Gastrocnemius medialis (tissue), 4 donors: Measurements from ENCODE around the gene LELP1. TPM values are rescaled to one million over a fixed set of nuclear protein-coding genes. Genes with fewer than 3 reads are reported as not detected.

ENCODE experiments used
- ATAC-seq, 2 donors: fragments of 150-250 bp; one replicate each; pipeline ENCODE4 v1.9.1; 2016
- DNase-seq, 2 donors: peaks; one replicate each; pipeline ENCODE4 v3.0.0-alpha.2; 2019
- H3K27ac ChIP-seq, 4 donors: fragments of 200-600 bp; sonication (generic); 1 replicate in 1 of 4; 2 replicates in 3 of 4; pipeline ENCODE4 v1.5.1; 2016 to 2018; ENCODE audit warnings: mild to moderate bottlenecking in 2 of 4, moderate library complexity in 1 of 4
- H3K27me3 ChIP-seq, 3 donors: fragments of 200-600 bp; sonication (generic) in 2 of 3; 1 replicate in 1 of 3; 2 replicates in 2 of 3; pipeline versions ENCODE4 v1.5.1 to v1.6.0; 2016 to 2019; ENCODE audit warnings: mild to moderate bottlenecking in 1 of 3, moderate library complexity in 1 of 3
- H3K36me3 ChIP-seq, 2 donors: fragments of 200-600 bp; sonication (generic) in 1 of 2; one replicate each; pipeline ENCODE4 v1.5.1; 2017 to 2018
- H3K4me1 ChIP-seq, 2 donors: fragments of 200-600 bp; sonication (generic) in 1 of 2; one replicate each; pipeline ENCODE4 v1.5.1; 2016 to 2017; ENCODE audit warnings: mild to moderate bottlenecking in 2 of 2
- H3K4me3 ChIP-seq, 4 donors: fragments of 200-600 bp; sonication (generic) in 3 of 4; 1 replicate in 1 of 4; 2 replicates in 3 of 4; pipeline ENCODE4 v1.5.1; 2016 to 2019; ENCODE audit warnings: mild to moderate bottlenecking in 2 of 4
- H3K9me3 ChIP-seq, 3 donors: fragments of 200-600 bp; sonication (generic) in 2 of 3; 1 replicate in 1 of 3; 2 replicates in 2 of 3; pipeline ENCODE4 v1.5.1; 2016 to 2019
- CTCF ChIP-seq, 5 experiments: fragments of 450-650 bp in 3 of 5; fragments of 200-600 bp in 2 of 5; sonication (generic) in 2 of 5; IDR thresholded peaks in 4 of 5; conservative IDR thresholded peaks in 1 of 5; 1 replicate in 4 of 5; 2 replicates in 1 of 5; pipeline ENCODE4 v1.5.1; 2016 to 2019; ENCODE audit warnings: antibody characterized with exemption in 5 of 5, mild to moderate bottlenecking in 3 of 5, moderate library complexity in 3 of 5
- POLR2A ChIP-seq, 2 donors: fragments of 450-650 bp; IDR thresholded peaks; one replicate each; pipeline ENCODE4 v1.6.1; 2017; ENCODE audit warnings: antibody characterized with exemption in 2 of 2, mild to moderate bottlenecking in 2 of 2, moderate library complexity in 2 of 2
- in situ Hi-C, 4 donors: fragments of 200-750 bp; cut with MboI; loops; one replicate each; pipeline versions ENCODE4 v1.15.0 to v1.8.0; 2017; ENCODE audit warnings: low sequenced_read_pairs in 4 of 4
- intact Hi-C: fragments of 100-400 bp; cut with DNase I; formaldehyde crosslinking; loops from one replicate; pipeline ENCODE4 v1.15.1; 2023; ENCODE audit warnings: low total_unique reads
- total RNA-seq, 4 donors: library from RNA; depleted of rRNA; stranded (reverse); fragments of >200 nt; gene quantifications; one replicate each; pipeline versions ENCODE4 v1.1.0 to v1.2.3, GENCODE V29; 2016

LELP1 gene
- total RNA-seq, 4 donors from 2014 or later: not detected

- intact Hi-C loops (no loop called here), in situ Hi-C loops (no loop called here)
- Histone ChIP-seq H3K4me3 (no peak overlapping the region), H3K27me3 (no peaks in the 10 kb centered on the region), H3K4me1 (no peaks in the 10 kb centered on the region), H3K27ac (no peak overlapping the region), H3K36me3 (no peaks in the 10 kb centered on the region), H3K9me3 (no peaks in the 10 kb centered on the region)
- no peak for ATAC-seq
- DNase-seq: no peak
- TF ChIP-seq POLR2A (IDR thresholded peaks at IDR 0.05) (no peak), CTCF (IDR thresholded peaks at IDR 0.05 in 4 of 5, conservative IDR thresholded peaks at IDR 0.05 in 1 of 5) (no peak)
Observed at GRCh38 chr1:153195216-153195615, 8.0 kb upstream of the LELP1 start.

DNA sequence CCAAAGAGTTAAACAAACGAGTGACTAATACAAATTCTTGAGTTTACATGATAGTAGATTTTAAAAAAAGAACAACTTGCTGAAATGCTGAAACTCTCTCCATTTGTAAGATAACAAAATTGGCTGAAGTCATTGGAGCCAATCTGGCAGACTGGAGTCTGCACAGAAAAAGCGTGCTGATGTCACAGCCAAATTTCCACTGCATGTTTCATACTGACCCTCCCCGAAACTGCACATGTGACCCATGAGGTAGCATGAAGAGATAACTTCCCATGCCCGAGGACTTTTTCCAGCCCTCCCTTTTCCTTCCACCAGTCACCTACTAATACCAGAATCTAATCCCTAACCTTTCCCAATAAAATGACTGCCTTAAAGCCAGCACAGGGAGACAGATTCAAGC is 1.2 kb upstream of the LELP1 start:
- intact Hi-C loops: no loop called here
- ATAC-seq (no peak), DNase-seq (no peak)
- Histone ChIP-seq H3K4me1 (no peaks in the 10 kb centered on the region), H3K4me3 (no peak overlapping the region), H3K27ac (no peak overlapping the region), H3K36me3 (no peaks in the 10 kb centered on the region), H3K27me3 (no peaks in the 10 kb centered on the region), H3K9me3 (no peaks in the 10 kb centered on the region)
- TF ChIP-seq POLR2A (IDR thresholded peaks at IDR 0.05) (no peak), CTCF (IDR thresholded peaks at IDR 0.05 in 4 of 5, conservative IDR thresholded peaks at IDR 0.05 in 1 of 5) (no peak)
- in situ Hi-C loops: no loop called here

- ATAC-seq (no peak), DNase-seq (no peak)
- H3K36me3 ChIP-seq: no peaks in the 10 kb centered on the region
- H3K4me1 ChIP-seq: no peaks in the 10 kb centered on the region
- H3K9me3 ChIP-seq: no peaks in the 10 kb centered on the region
- intact Hi-C loops (no loop called here), in situ Hi-C loops (no loop called here)
- no peaks in the 10 kb centered on the region for H3K27me3 ChIP-seq
- no peak overlapping the region for H3K4me3 ChIP-seq
- no peak for TF ChIP-seq POLR2A (IDR thresholded peaks at IDR 0.05)
- TF ChIP-seq CTCF (IDR thresholded peaks at IDR 0.05 in 4 of 5, conservative IDR thresholded peaks at IDR 0.05 in 1 of 5): no peak
- H3K27ac ChIP-seq: no peak overlapping the region
Observed at GRCh38 chr1:153206631-153207030, 3.4 kb downstream of the LELP1 start.

DNA sequence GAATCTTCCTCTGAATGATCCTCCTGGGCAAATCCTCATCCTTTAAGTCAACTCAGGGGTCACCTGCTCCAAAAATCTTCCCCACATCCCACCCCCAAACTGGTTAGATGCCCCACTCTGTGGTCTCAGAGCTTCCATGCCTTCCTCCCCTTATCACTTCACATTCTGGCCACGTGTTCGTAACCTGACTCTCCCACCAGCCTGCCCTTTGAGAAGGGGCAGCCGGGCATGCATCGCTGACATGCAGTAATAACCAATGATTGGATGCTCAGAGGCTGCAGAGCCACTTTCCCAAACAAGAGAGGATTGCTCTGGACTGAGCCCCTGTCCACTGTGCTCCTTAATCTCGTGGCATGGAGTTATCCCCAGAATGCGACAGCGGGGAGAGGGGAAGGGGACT is 7.0 kb downstream of the LELP1 start:
- Histone ChIP-seq H3K27me3 (no peaks in the 10 kb centered on the region), H3K4me1 (no peaks in the 10 kb centered on the region), H3K9me3 (no peaks in the 10 kb centered on the region), H3K4me3 (no peak overlapping the region), H3K27ac (no peak overlapping the region), H3K36me3 (no peaks in the 10 kb centered on the region)
- intact Hi-C loops (no loop called here), in situ Hi-C loops (no loop called here)
- no peak for DNase-seq
- ATAC-seq: no peak
- no peak for TF ChIP-seq CTCF (IDR thresholded peaks at IDR 0.05 in 4 of 5, conservative IDR thresholded peaks at IDR 0.05 in 1 of 5)
- TF ChIP-seq POLR2A (IDR thresholded peaks at IDR 0.05): no peak

DNA sequence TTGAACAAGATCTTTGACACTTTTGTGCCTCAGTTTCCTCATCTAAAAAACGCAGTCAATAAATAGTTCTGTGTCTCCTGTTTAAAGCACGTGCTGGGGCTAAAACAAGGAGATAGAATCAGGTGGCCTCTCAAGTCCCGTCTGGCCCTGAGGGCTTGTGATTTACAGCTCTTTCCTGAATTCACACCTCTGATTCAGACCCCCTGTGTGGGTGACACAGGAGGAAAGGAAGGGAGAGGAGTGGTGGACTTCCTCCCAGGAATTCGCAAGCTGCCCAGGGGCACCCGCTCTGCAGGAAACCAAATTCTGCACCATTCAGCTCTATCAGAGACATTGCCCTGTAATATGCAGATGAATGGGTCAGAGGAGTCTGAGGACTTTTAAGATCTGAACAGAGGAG is 9.0 kb downstream of the LELP1 start:
- H3K4me3 ChIP-seq: no peak overlapping the region
- ATAC-seq (no peak), DNase-seq (no peak)
- intact Hi-C loops (no loop called here), in situ Hi-C loops (no loop called here)
- H3K4me1 ChIP-seq: no peaks in the 10 kb centered on the region
- no peak for TF ChIP-seq POLR2A (IDR thresholded peaks at IDR 0.05)
- no peak for TF ChIP-seq CTCF (IDR thresholded peaks at IDR 0.05 in 4 of 5, conservative IDR thresholded peaks at IDR 0.05 in 1 of 5)
- no peak overlapping the region for H3K27ac ChIP-seq
- H3K9me3 ChIP-seq: no peaks in the 10 kb centered on the region
- H3K36me3 ChIP-seq: no peaks in the 10 kb centered on the region
- no peaks in the 10 kb centered on the region for H3K27me3 ChIP-seq
